DMS153 treated with DMSO at 0.1 percent for 48 hours (cell line): ENCODE results near the gene RNU1-1.
"Not testable (repeated sequence)": the region's sequence is repeated elsewhere in the genome, so short reads cannot be mapped to it uniquely, and the experiment has no call there.

Source experiments
- DNase-seq: peaks from one replicate; lab custom pipeline; 2025; ENCODE audit not compliant: unreplicated experiment; lab: John Stamatoyannopoulos, UW

RNU1-1 gene

GRCh38 chr1:16514107-16515055 is at the start of gene RNU1-1:
TSS of gene RNU1-1 (minus strand) at chr1:16514285.
- DNase-seq, result peak; percentile 51

- not testable (repeated sequence) for DNase-seq
These were observed 47.0 kb upstream of the RNU1-1 start for GRCh38 chr1:16561035-16561434.

GRCh38 chr1:16560498-16560897 is 46.4 kb upstream of the RNU1-1 start:
- DNase-seq, result not testable (repeated sequence)

- not testable (repeated sequence) for DNase-seq
These were observed 45.6 kb upstream of the RNU1-1 start for GRCh38 chr1:16559688-16560087.

- DNase-seq, result not testable (repeated sequence)
These were observed 42.9 kb upstream of the RNU1-1 start for GRCh38 chr1:16557034-16557433.

GRCh38 chr1:16553244-16553643 is 39.2 kb upstream of the RNU1-1 start:
- not testable (repeated sequence) for DNase-seq

GRCh38 chr1:16550212-16550918 is 36.3 kb upstream of the RNU1-1 start:
- DNase-seq, result not testable (repeated sequence)

- not testable (repeated sequence) for DNase-seq
These were observed 35.5 kb upstream of the RNU1-1 start for GRCh38 chr1:16549545-16549944.

- not testable (repeated sequence) for DNase-seq
These were observed 33.6 kb upstream of the RNU1-1 start for GRCh38 chr1:16547502-16548241.

GRCh38 chr1:16545682-16546095 is 31.6 kb upstream of the RNU1-1 start:
- peak; percentile 0 for DNase-seq

GRCh38 chr1:16540421-16540893 is 26.4 kb upstream of the RNU1-1 start:
- DNase-seq, result not testable (repeated sequence)

GRCh38 chr1:16537528-16537927 is 23.4 kb upstream of the RNU1-1 start:
- not testable (repeated sequence) for DNase-seq

- DNase-seq, result not testable (repeated sequence)
These were observed 22.7 kb upstream of the RNU1-1 start for GRCh38 chr1:16536796-16537195.

- DNase-seq, result not testable (repeated sequence)
These were observed 21.8 kb upstream of the RNU1-1 start for GRCh38 chr1:16535898-16536297.

GRCh38 chr1:16535487-16535886 is 21.4 kb upstream of the RNU1-1 start:
- DNase-seq, result not testable (repeated sequence)

- DNase-seq, result not testable (repeated sequence)
These were observed 20.9 kb upstream of the RNU1-1 start for GRCh38 chr1:16534829-16535456.

- not testable (repeated sequence) for DNase-seq
These were observed 20.2 kb upstream of the RNU1-1 start for GRCh38 chr1:16534239-16534828.

- not testable (repeated sequence) for DNase-seq
These were observed 18.3 kb upstream of the RNU1-1 start for GRCh38 chr1:16532235-16532991.

- DNase-seq, result not testable (repeated sequence)
These were observed 14.3 kb upstream of the RNU1-1 start for GRCh38 chr1:16528338-16528737.
